GM18511 (cell line): ENCODE data around the gene MBD5.

Experiments
- ATAC-seq: cut with Tn5 transposase; IDR thresholded peaks from one replicate; pipeline ENCODE4 v1.9.1; 2021; ENCODE audit warnings: mild to moderate bottlenecking, moderate library complexity; ENCODE audit not compliant: unreplicated experiment

Gene MBD5

GRCh38 chr2:148108385-148108784 is 87.5 kb downstream of the MBD5 start:
- ATAC-seq = no peak

- peak; percentile 54 for ATAC-seq
Observed at GRCh38 chr2:148110184-148110583, 89.3 kb downstream of the MBD5 start.

DNA sequence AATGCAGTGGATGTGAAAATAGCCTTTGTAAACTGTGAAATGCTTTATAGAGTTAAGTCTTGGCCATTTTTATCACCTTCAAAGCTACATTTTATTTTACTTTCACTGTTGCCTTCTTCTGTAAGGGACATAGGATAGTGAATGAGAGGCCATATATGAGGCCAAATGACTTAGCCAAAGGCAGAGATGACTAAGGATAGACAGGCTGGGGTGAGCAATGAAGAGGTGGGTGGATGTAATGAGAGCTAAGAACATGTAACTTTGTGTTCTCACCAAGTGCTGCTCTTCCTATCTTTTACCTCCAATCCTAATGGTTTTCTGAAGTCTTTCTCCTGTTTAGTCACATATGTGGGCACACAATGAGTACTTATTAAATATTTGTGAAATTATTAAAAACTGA is 101.9 kb downstream of the MBD5 start:
- no peak for ATAC-seq

DNA sequence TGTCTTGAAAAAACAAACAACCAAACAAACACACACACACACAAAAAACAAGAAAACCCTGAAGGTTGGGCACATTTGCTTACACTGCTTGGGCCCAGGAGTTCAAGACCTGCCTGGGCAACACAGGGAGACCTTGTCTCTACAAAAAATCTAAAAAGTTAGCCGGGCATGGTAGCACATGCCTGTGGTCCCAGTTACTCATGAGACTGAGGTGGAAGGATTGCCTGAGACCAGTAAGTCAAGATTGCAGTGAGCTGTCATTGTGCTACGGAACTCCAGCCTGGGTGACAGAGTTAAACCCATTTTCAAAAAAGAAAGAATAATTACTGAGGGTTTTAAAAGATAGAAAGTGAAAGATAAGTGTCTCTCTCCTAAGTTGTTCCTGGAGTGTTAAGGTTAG is 103.4 kb downstream of the MBD5 start:
- no peak for ATAC-seq

DNA sequence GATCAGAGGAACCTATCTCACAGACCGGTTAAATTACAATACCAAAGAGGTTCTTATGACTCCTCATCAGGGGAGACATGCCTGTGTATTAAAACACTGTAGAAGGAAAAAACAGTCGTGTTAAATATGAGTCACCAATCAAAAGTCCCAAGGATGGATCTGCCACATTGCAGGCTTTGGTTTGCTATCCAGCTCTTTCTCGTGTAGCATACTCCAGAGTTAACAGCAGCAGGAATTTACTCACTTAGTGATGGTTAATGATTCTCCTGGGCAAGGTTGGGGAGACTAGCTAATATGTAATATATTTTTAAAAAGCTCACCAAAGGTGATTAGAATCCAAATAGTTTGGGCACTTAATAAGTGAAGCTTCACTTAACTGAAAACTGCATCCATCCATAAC is 109.7 kb downstream of the MBD5 start:
- no peak for ATAC-seq

DNA sequence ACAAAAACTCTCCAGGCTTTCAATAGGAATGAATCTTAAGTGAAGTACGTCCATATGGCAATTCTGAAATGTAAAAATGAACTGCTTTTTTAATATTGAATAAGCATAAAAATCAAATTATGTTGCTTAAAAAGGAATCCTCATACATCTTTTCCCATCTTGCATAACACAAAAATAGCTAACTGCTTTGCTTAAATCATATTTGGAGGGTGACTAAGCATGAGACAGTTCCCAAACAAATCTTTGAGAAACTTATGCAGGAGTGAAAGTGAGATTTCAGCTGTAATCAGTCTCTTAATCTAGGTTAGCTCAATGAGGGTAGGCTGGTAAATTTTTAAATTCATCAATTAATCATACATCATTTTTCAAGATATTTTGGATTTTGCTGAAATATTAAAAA is 111.5 kb downstream of the MBD5 start:
- ATAC-seq = no peak

GRCh38 chr2:148135705-148136104 is 114.8 kb downstream of the MBD5 start:
- ATAC-seq = no peak

- ATAC-seq = no peak
Observed at GRCh38 chr2:148136441-148136840, 115.5 kb downstream of the MBD5 start.

DNA sequence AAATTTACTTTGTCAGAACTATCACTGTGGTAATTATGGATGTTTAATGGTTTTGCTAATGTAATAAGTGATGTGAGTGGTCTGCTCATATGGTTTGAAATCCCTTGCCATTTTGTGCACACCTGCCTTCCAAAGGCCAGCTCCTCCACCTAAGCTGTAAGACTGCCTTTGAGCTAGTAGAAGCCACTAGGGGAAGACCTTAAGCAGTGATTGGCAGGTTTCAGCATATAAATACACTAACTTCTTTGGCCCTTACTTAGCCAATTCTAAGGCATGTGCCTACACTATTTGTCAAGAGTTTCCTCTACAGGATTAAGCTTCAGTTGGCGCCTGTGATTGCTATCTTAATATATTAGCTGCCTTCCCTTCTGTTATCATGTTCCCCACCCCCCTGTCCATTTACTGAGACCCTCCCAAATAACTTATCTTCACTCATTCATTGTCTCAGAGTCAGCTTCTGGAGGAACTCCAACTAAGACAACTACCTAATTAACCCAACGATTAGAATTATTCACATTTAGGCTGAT is 141.1 kb downstream of the MBD5 start:
- no peak for ATAC-seq

DNA sequence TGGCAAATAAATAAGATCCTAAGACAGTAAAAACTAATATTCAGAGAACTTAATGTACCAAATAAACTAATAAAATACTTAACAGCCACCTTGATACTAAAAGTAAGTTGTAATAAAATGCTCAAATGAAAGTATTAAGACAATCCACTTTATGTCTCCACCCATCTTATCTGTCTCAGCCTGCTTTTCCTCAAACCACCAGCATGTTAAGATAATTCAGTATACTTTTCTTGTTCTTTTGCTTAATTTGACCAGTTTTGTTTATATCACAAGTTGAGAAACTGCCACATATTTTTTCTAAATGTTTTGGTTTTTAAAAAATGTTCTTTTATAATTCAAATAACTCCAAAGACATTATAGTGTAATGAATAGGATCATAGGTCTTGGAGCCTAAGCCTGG is 142.0 kb downstream of the MBD5 start:
- no peak for ATAC-seq

DNA sequence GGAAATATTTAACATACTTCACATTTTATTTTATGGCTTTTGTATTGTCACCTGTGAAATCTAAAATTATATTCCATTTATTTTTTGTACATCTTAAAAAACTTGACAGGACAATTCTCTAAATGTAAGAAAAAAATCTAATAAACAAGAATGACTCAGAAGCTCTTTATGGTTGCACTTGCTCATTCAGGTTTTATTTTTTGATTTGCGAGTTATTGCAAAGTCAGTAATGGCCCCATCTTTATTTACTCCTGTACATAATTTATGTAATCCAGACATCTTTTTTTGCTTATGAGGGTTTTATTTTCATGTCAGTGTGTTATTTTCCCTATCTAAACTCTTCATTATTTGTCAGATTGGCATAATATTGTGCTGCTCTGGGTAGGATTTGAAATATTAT is 145.1 kb downstream of the MBD5 start:
- no peak for ATAC-seq

DNA sequence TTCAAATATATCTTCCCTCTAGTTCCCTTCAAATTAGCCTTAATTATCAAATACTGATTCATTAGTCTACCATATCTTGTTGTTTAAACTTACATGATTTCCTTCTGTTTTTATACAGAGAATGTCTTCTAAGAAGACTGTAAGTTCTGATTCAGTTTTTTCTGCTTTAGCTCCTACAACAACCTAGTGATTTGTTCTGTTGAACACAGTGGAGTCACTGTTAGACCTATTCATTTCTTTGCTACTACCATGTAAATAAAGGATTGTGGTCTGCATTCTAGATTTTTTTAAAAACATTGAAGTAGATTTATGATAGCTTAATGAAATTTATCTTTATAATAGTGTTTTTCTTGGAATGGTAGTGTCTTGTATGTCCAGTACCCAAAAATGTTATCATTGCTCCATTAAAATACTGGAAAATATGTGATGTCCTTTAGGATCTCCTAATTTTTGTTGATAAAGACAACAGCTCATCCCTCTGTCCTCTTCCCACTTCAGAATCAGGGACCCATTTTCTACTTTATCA is 146.4 kb downstream of the MBD5 start:
- ATAC-seq = no peak

GRCh38 chr2:148167855-148168254 is 147.0 kb downstream of the MBD5 start:
- no peak for ATAC-seq

DNA sequence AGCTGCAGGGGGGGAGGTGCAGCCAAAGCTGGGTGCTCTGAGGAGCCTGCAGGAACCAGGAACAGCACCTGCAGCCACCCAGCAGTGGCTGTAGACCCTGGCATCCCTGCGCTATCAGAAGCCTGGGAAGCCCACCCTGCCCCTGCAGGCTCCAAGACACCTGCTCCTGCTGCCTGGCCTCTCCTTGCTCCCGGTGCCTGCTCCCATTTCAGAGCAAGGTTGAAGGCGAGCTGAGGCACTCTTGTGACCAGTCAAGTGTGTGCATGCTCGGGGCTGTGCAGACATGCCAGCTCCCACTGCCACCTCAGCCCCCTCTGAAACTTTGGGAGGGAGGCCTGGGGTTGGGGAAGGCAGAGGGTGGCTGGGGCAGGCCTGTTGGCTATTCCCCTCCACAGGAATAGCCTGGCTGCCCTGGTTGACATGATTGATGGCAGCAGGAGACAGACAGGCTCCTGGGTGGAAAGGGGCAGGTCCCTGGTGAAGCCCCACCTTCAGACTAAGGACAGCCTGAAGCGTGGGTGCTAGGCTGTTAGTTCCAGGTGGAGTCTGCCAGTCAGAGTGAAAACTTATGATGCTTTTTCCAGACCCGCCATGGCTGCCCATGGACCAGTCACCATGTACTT is 151.4 kb downstream of the MBD5 start:
- ATAC-seq = no peak

DNA sequence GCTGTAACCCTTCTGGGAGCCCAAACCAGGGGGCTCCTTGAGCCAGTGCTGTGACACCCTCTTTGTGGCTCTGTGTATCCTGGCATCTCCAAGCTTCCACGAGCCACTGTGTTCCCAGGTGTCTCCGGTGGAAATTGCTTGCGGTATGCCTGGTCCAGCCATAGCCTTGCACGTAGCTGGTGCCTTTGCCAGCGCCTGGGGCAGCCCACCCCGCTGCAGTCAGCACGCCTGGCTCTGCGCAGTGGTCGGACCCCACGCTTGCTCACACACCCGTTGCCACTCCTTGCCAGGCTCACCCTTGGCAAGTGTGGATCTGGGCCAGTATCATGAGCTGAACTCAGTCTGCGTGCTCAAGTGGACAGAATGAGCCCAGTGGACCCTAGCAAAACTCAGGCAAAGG is 152.3 kb downstream of the MBD5 start:
- no peak for ATAC-seq

GRCh38 chr2:148177559-148177958 is 156.7 kb downstream of the MBD5 start:
- ATAC-seq = no peak

DNA sequence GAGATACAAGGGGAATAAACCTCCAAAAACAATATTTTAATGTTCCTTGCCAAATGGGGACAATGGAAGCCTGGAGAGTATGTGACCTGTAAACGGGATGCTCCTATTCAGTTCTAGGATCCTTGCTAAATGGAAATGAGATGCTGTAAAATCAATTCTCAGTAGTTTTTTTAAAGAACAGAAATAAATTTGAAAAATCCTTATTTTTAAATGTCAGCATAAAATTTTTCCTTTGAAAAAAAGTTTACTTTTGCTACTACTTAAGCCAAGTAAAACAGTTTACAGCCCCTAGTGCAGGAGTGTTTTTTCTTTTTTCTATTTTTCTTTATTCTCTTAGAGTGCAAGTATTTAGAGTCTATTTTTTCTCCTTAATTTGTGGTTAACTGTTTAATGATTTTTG is 158.8 kb downstream of the MBD5 start:
- ATAC-seq = no peak

DNA sequence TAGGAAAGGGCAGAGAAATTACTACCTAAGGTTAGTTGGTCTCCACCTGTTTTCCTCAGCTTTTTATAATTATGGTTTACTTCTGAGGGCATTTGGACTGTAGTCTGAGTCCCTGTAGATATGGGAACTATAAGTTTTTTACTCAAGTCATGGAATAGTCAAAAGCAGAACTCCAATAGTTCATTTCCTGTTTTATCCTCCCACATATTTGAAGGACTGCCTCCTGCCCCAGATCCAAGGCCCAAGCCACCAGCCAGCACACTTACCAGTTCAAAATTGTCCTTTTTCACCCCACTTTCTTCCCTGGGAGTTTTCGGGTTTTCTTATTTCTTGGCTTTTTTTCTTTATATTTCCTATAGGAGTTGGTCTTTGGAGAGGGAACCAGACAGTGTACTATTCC is 164.1 kb downstream of the MBD5 start:
- no peak for ATAC-seq

GRCh38 chr2:148194882-148195281 is 174.0 kb downstream of the MBD5 start:
- no peak for ATAC-seq

DNA sequence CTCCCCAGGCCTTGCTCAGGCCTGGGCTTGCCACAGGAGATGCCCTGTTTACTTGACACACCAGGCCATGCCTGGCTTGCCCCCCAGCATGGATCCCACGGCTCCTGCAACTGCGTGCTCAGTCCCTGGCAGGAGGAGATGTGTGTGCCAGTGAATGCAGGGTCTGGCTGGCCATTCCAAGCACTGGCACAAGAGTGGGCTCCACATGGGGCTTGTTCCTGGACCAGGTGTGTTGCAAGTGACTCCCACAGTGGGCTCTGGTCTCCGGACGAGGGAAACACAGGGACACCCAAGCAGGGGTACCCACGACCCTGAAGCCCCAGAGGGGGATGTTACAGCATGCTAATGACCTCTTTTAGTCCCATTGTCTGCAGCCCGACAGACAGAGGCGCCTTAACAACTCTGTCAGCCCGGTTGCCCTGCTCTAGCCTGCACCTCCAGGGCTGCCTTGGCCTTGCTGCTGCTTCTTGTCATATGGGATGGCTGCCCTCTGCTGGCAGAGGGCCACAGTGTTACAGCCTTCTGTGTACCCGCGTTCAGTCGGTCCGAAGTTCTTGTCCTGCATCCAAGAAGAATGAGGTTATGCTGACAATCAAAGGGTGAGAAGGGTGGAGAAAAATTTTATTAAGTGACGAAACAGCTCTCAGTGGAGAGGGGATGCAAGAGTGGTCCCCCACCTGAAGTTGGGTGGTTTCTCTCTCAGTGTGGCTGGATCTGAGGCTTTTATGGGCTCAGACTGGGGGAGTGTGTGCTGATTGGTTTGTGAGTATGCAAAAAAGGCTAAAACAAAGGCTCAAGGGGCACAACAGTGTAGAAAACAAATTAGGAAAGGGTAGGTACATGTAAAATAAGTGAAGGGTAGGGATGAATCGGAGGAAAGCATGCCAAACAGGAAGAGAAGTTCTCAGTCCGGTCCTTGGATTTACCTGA is 180.4 kb downstream of the MBD5 start:
- ATAC-seq = no peak

- ATAC-seq = no peak
Observed at GRCh38 chr2:148202237-148202636, 181.3 kb downstream of the MBD5 start.

DNA sequence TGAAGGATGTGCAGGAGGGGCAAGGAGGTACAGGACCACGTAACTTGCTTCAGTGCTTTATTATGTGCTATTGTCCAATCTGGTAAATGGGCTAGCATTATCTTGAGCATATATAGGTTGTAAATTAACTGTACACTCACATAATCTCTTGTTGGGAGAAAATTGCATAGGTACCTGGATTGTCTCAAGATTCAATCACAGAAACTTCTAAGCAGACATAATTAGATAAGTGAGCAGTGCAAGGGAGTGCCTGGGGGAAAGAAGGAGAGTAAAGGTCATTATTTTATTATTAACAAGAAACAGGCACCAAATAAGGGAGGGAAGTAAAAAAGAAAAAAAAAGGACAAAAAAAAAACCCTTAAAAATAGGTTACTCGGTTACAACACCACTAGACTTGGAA is 186.2 kb downstream of the MBD5 start:
- no peak for ATAC-seq
